ENCODE data around the gene KCNG2. TPM values are rescaled to one million over a fixed set of nuclear protein-coding genes. Genes with fewer than 3 reads are reported as not detected.

Gene KCNG2
- total RNA-seq, 3 donors from 2014 or later (not counting 1 experiment from before 2014, with no cell fraction given) = not detected

DNA sequence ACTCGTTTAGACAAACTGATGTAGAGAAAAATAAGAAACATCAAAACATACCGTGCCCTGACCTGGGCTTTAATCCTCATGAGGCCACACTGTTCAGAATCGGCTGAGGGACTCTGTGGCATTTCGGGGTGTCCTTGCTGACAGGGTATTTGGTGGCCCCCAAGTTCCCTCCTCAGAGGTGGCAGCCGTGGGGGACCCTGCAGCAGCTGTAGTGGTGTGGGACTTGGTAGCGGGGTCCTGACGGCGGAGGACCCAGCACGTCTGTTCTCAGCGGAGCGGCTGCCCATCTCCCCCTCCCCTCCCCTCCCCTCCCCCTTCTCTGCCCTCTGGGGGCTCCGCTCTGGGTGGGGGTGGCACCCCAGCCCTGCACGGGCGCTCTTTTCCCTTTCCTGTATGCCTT is 18.4 kb downstream of the KCNG2 start:
- Histone ChIP-seq H3K4me1 (ENCODE audit: control insufficient read depth, insufficient read depth, low read length) (peaks cover 22% of the 10 kb centered on the region), H3K4me3 (ENCODE audit: low read length) (no peak overlapping the region), H3K36me3 (ENCODE audit: control insufficient read depth, insufficient read depth, low read length) (no peaks in the 10 kb centered on the region), H3K27me3 (ENCODE audit: control insufficient read depth, insufficient read depth, low read length) (no peaks in the 10 kb centered on the region), H3K27ac (ENCODE audit: low read length) (no peak overlapping the region), H3K9me3 (ENCODE audit: control insufficient read depth, insufficient read depth, low read length) (no peaks in the 10 kb centered on the region)
- H3K27ac Mint-ChIP-seq = no peak overlapping the region
- peaks cover 0 to 12% of the 10 kb centered on the region in 2 donors for H3K4me1 Mint-ChIP-seq
- WGBS (ENCODE audit: insufficient coverage) = 86% methylated on average over 7 of the region's 14 CpGs
- H3K36me3 Mint-ChIP-seq = no peaks in the 10 kb centered on the region
- H3K27me3 Mint-ChIP-seq (ENCODE audit: low read depth in 2 of 2) = peaks cover 0 to 7% of the 10 kb centered on the region in 2 donors
- DNase-seq (no peak), ATAC-seq (no peak)
- no peak overlapping the region for H3K4me3 Mint-ChIP-seq
- TF ChIP-seq, protein P1, sequence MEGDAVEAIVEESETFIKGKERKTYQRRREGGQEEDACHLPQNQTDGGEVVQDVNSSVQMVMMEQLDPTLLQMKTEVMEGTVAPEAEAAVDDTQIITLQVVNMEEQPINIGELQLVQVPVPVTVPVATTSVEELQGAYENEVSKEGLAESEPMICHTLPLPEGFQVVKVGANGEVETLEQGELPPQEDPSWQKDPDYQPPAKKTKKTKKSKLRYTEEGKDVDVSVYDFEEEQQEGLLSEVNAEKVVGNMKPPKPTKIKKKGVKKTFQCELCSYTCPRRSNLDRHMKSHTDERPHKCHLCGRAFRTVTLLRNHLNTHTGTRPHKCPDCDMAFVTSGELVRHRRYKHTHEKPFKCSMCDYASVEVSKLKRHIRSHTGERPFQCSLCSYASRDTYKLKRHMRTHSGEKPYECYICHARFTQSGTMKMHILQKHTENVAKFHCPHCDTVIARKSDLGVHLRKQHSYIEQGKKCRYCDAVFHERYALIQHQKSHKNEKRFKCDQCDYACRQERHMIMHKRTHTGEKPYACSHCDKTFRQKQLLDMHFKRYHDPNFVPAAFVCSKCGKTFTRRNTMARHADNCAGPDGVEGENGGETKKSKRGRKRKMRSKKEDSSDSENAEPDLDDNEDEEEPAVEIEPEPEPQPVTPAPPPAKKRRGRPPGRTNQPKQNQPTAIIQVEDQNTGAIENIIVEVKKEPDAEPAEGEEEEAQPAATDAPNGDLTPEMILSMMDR (IDR thresholded peaks at IDR 0.05) = no peak
- H3K9me3 Mint-ChIP-seq = no peaks in the 10 kb centered on the region
- intact Hi-C loops (cut with micrococcal nuclease) = no loop called here

DNA sequence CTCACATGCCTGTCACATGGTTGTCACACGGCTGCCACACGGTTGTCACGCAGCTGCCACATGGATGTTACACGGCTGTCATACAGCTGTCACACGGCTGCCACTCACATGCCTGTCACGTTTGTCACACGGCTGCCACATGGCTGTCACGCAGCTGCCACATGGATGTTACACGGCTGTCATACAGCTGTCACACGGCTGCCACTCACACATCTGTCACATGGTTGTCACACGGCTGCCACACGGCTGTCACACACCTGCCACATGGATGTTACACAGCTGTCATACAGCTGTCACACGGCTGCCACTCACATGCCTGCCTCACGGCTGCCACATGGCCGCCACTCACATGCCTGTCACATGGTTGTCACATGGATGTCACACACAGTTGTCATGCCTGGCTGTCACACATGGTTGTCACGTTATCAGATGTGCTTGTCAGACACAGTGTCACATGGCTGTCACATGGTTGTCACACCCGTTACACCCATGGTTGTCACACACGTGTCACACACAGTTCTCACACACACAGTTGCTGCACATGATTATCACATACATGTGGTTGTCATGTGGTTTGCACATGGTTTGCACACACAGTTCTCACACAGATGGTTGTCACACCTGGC is 19.4 kb downstream of the KCNG2 start:
- TF ChIP-seq, protein P1 (IDR thresholded peaks at IDR 0.05) = no peak
- intact Hi-C loops (cut with micrococcal nuclease) = no loop called here
- Histone ChIP-seq H3K36me3 (ENCODE audit: control insufficient read depth, insufficient read depth, low read length) (no peaks in the 10 kb centered on the region), H3K4me1 (ENCODE audit: control insufficient read depth, insufficient read depth, low read length) (peaks cover 22% of the 10 kb centered on the region), H3K27ac (ENCODE audit: low read length) (no peak overlapping the region), H3K4me3 (ENCODE audit: low read length) (no peak overlapping the region), H3K27me3 (ENCODE audit: control insufficient read depth, insufficient read depth, low read length) (no peaks in the 10 kb centered on the region), H3K9me3 (ENCODE audit: control insufficient read depth, insufficient read depth, low read length) (no peaks in the 10 kb centered on the region)
- H3K36me3 Mint-ChIP-seq = no peaks in the 10 kb centered on the region
- H3K4me1 Mint-ChIP-seq = peaks cover 0 to 12% of the 10 kb centered on the region in 2 donors
- H3K9me3 Mint-ChIP-seq = no peaks in the 10 kb centered on the region
- whole genome bisulfite sequencing (ENCODE audit: insufficient coverage) = 94% methylated on average over 18 of the region's 18 CpGs
- peaks cover 0 to 7% of the 10 kb centered on the region in 2 donors for H3K27me3 Mint-ChIP-seq (ENCODE audit: low read depth in 2 of 2)
- no peak for ATAC-seq
- no peak overlapping the region for H3K27ac Mint-ChIP-seq
- DNase-seq = no peak
- H3K4me3 Mint-ChIP-seq = no peak overlapping the region

- Histone ChIP-seq H3K36me3 (ENCODE audit: control insufficient read depth, insufficient read depth, low read length) (no peaks in the 10 kb centered on the region), H3K4me3 (ENCODE audit: low read length) (no peak overlapping the region), H3K4me1 (ENCODE audit: control insufficient read depth, insufficient read depth, low read length) (peaks cover 22% of the 10 kb centered on the region), H3K9me3 (ENCODE audit: control insufficient read depth, insufficient read depth, low read length) (no peaks in the 10 kb centered on the region), H3K27ac (ENCODE audit: low read length) (no peak overlapping the region), H3K27me3 (ENCODE audit: control insufficient read depth, insufficient read depth, low read length) (no peaks in the 10 kb centered on the region)
- 63% methylated on average over 7 of the region's 8 CpGs for WGBS (ENCODE audit: insufficient coverage)
- Mint-ChIP-seq H3K27ac (no peak overlapping the region), H3K4me3 (no peak overlapping the region), H3K27me3 (ENCODE audit: low read depth in 2 of 2) (peaks cover 0 to 7% of the 10 kb centered on the region in 2 donors), H3K9me3 (no peaks in the 10 kb centered on the region), H3K4me1 (peaks cover 0 to 12% of the 10 kb centered on the region in 2 donors), H3K36me3 (no peaks in the 10 kb centered on the region)
- ATAC-seq = no peak
- intact Hi-C loops (cut with micrococcal nuclease) = no loop called here
- DNase-seq = no peak
- TF ChIP-seq, protein P1 (IDR thresholded peaks at IDR 0.05) = no peak
Measured at GRCh38 chr18:79817607-79817998, 19.9 kb downstream of the KCNG2 start.

- Mint-ChIP-seq H3K9me3 (no peaks in the 10 kb centered on the region), H3K36me3 (no peaks in the 10 kb centered on the region), H3K27ac (no peak overlapping the region), H3K4me3 (no peak overlapping the region), H3K4me1 (peaks cover 0 to 12% of the 10 kb centered on the region in 2 donors), H3K27me3 (ENCODE audit: low read depth in 2 of 2) (peaks cover 0 to 7% of the 10 kb centered on the region in 2 donors)
- DNase-seq (no peak), ATAC-seq (no peak)
- no peak overlapping the region for H3K27ac ChIP-seq (ENCODE audit: low read length)
- H3K9me3 ChIP-seq (ENCODE audit: control insufficient read depth, insufficient read depth, low read length) = no peaks in the 10 kb centered on the region
- H3K36me3 ChIP-seq (ENCODE audit: control insufficient read depth, insufficient read depth, low read length) = no peaks in the 10 kb centered on the region
- intact Hi-C loops (cut with micrococcal nuclease) = no loop called here
- peaks cover 22% of the 10 kb centered on the region for H3K4me1 ChIP-seq (ENCODE audit: control insufficient read depth, insufficient read depth, low read length)
- TF ChIP-seq, protein P1 (IDR thresholded peaks at IDR 0.05) = no peak
- 63% methylated on average over 13 of the region's 14 CpGs for WGBS (ENCODE audit: insufficient coverage)
- H3K27me3 ChIP-seq (ENCODE audit: control insufficient read depth, insufficient read depth, low read length) = no peaks in the 10 kb centered on the region
- no peak overlapping the region for H3K4me3 ChIP-seq (ENCODE audit: low read length)
Measured at GRCh38 chr18:79818036-79818435, 20.3 kb downstream of the KCNG2 start.

Measured in natural killer cell (primary cell).